HG03565 (cell line): ENCODE measurements around the gene CCDC32.
"Not testable (repeated sequence)": the region's sequence is repeated elsewhere in the genome, so short reads cannot be mapped to it uniquely, and the experiment has no call there.

Source experiments
- ATAC-seq: cut with Tn5 transposase; IDR thresholded peaks from one replicate; pipeline ENCODE4 v1.9.1; 2021; ENCODE audit warnings: mild to moderate bottlenecking, moderate library complexity; ENCODE audit not compliant: unreplicated experiment

Gene CCDC32

GRCh38 chr15:40564591-40565332 lies at the start of gene CCDC32:
CCDC32 (minus strand) TSS chr15:40565042; CDS start chr15:40563015, 2,027 bp downstream.
- peak; percentile 89 for ATAC-seq

GRCh38 chr15:40613080-40613479 lies 48.2 kb upstream of the CCDC32 start:
- ATAC-seq: no peak

- ATAC-seq: no peak
Observed at GRCh38 chr15:40603935-40604334, 39.1 kb upstream of the CCDC32 start.

GRCh38 chr15:40600956-40601355 lies 36.1 kb upstream of the CCDC32 start:
- no peak for ATAC-seq

GRCh38 chr15:40598672-40599071 lies 33.8 kb upstream of the CCDC32 start:
- ATAC-seq: no peak

GRCh38 chr15:40598126-40598525 lies 33.3 kb upstream of the CCDC32 start:
- ATAC-seq: no peak

GRCh38 chr15:40597024-40597423 lies 32.2 kb upstream of the CCDC32 start:
- ATAC-seq: no peak

GRCh38 chr15:40595773-40596172 lies 30.9 kb upstream of the CCDC32 start:
- no peak for ATAC-seq

- ATAC-seq: no peak
Observed at GRCh38 chr15:40595219-40595618, 30.4 kb upstream of the CCDC32 start.

GRCh38 chr15:40594429-40594836 lies 29.6 kb upstream of the CCDC32 start:
- peak; percentile 30 for ATAC-seq

GRCh38 chr15:40593588-40594428 lies 29.0 kb upstream of the CCDC32 start, which contains the start of gene KNL1:
KNL1 (plus strand) TSS chr15:40594249; CDS start chr15:40602932, 8,683 bp downstream.
- ATAC-seq: peak; percentile 48

- no peak for ATAC-seq
Observed at GRCh38 chr15:40593165-40593564, 28.3 kb upstream of the CCDC32 start.

- no peak for ATAC-seq
Observed at GRCh38 chr15:40591389-40591788, 26.5 kb upstream of the CCDC32 start.

- no peak for ATAC-seq
Observed at GRCh38 chr15:40590667-40591050, 25.8 kb upstream of the CCDC32 start.

- ATAC-seq: no peak
Observed at GRCh38 chr15:40584191-40584590, 19.3 kb upstream of the CCDC32 start.

GRCh38 chr15:40582726-40583246 lies 17.9 kb upstream of the CCDC32 start:
- peak; percentile 73 for ATAC-seq

- ATAC-seq: not testable (repeated sequence)
Observed at GRCh38 chr15:40581796-40582195, 17.0 kb upstream of the CCDC32 start.

- ATAC-seq: no peak
Observed at GRCh38 chr15:40578892-40579291, 14.1 kb upstream of the CCDC32 start.

- not testable (repeated sequence) for ATAC-seq
Observed at GRCh38 chr15:40576914-40577313, 12.1 kb upstream of the CCDC32 start.

- ATAC-seq: no peak
Observed at GRCh38 chr15:40575113-40575512, 10.3 kb upstream of the CCDC32 start.

- no peak for ATAC-seq
Observed at GRCh38 chr15:40569129-40569953, 4.5 kb upstream of the CCDC32 start, which contains the start of gene RPUSD2. RPUSD2 (plus strand) TSS chr15:40569299; CDS start chr15:40569338, 39 bp downstream.
